Measurements from ENCODE around the gene RAMACL.
"Not testable (repeated sequence)": the region's sequence is repeated elsewhere in the genome, so short reads cannot be mapped to it uniquely, and the experiment has no call there.

Gene RAMACL

GRCh38 chr6:166539011-166539385 is 47.5 kb downstream of the RAMACL start:
- not testable (repeated sequence) for H3K9me3 ChIP-seq (ENCODE audit: control insufficient read depth, insufficient read depth, low read length); H3K27me3 ChIP-seq (ENCODE audit: control insufficient read depth, insufficient read depth, low read length); H3K27ac ChIP-seq (ENCODE audit: low read depth, low read length)

GRCh38 chr6:166538297-166539010 is 48.0 kb downstream of the RAMACL start:
- Histone ChIP-seq H3K36me3 (ENCODE audit: control insufficient read depth, insufficient read depth, low read length) (no peaks in the 10 kb centered on the region), H3K9me3 (ENCODE audit: control insufficient read depth, insufficient read depth, low read length) (no peaks in the 10 kb centered on the region), H3K9ac (ENCODE audit: low read depth, low read length) (no peak overlapping the region), H3K4me1 (ENCODE audit: control insufficient read depth, insufficient read depth, low read length) (peaks cover 26% of the 10 kb centered on the region), H3K27me3 (ENCODE audit: control insufficient read depth, insufficient read depth, low read length) (no peaks in the 10 kb centered on the region), H3K27ac (ENCODE audit: low read depth, low read length) (no peak overlapping the region), H3K4me3 (ENCODE audit: low read depth, low read length) (no peak overlapping the region)

More at GRCh38 chr6:166539011-166539385, 47.5 kb downstream of the RAMACL start:
- not testable (repeated sequence) for H3K36me3 ChIP-seq (ENCODE audit: control insufficient read depth, insufficient read depth, low read length); H3K4me3 ChIP-seq (ENCODE audit: low read depth, low read length); H3K9ac ChIP-seq (ENCODE audit: low read depth, low read length)
- H3K4me1 ChIP-seq (ENCODE audit: control insufficient read depth, insufficient read depth, low read length): peaks cover 26% of the 10 kb centered on the region

- Histone ChIP-seq H3K9ac (ENCODE audit: low read depth, low read length) (no peak overlapping the region), H3K27me3 (ENCODE audit: control insufficient read depth, insufficient read depth, low read length) (no peaks in the 10 kb centered on the region), H3K9me3 (ENCODE audit: control insufficient read depth, insufficient read depth, low read length) (no peaks in the 10 kb centered on the region), H3K4me1 (ENCODE audit: control insufficient read depth, insufficient read depth, low read length) (peaks cover 5% of the 10 kb centered on the region; the same call in 1 of the 2 replicates), H3K27ac (ENCODE audit: low read depth, low read length) (no peak overlapping the region), H3K36me3 (ENCODE audit: control insufficient read depth, insufficient read depth, low read length) (no peaks in the 10 kb centered on the region), H3K4me3 (ENCODE audit: low read depth, low read length) (no peak overlapping the region)
These were observed 51.6 kb downstream of the RAMACL start for GRCh38 chr6:166534658-166535406.

GRCh38 chr6:166533205-166533824 is 53.2 kb downstream of the RAMACL start:
- no peak overlapping the region for H3K9ac ChIP-seq (ENCODE audit: low read depth, low read length)
- no peak overlapping the region for H3K4me3 ChIP-seq (ENCODE audit: low read depth, low read length)
- no peaks in the 10 kb centered on the region for H3K27me3 ChIP-seq (ENCODE audit: control insufficient read depth, insufficient read depth, low read length)
- H3K4me1 ChIP-seq (ENCODE audit: control insufficient read depth, insufficient read depth, low read length): no peaks in the 10 kb centered on the region
- no peak overlapping the region for H3K27ac ChIP-seq (ENCODE audit: low read depth, low read length)
- peaks cover 4% of the 10 kb centered on the region; the same call in 1 of the 2 replicates for H3K36me3 ChIP-seq (ENCODE audit: control insufficient read depth, insufficient read depth, low read length)
- H3K9me3 ChIP-seq (ENCODE audit: control insufficient read depth, insufficient read depth, low read length): no peaks in the 10 kb centered on the region

Data from HUES48 (cell line).